ENCODE measurements around the gene ADAMTSL1. TPM values are rescaled to one million over a fixed set of nuclear protein-coding genes. Genes with fewer than 3 reads are reported as not detected.

Gene ADAMTSL1
- total and polyA plus RNA-seq, 4 donors = 0.31 to 3.4 (median 1.9) TPM

GRCh38 chr9:18495065-18495464 lies 21.1 kb downstream of the ADAMTSL1 start:
- Histone ChIP-seq H3K27ac (ENCODE audit: low read depth in 1 of 2, low read length in 2 of 2) (no peak overlapping the region), H3K4me3 (ENCODE audit: low read depth in 1 of 3, low read length in 3 of 3) (no peak overlapping the region), H3K9ac (ENCODE audit: low read depth in 1 of 2, low read length in 2 of 2) (no peak overlapping the region), H3K4me1 (ENCODE audit: control insufficient read depth in 4 of 4, insufficient read depth in 4 of 4, low read length in 3 of 4) (no peaks in the 10 kb centered on the region), H3K36me3 (ENCODE audit: control insufficient read depth in 4 of 4, insufficient read depth in 3 of 4, low read depth in 1 of 4, low read length in 3 of 4) (no peaks in the 10 kb centered on the region), H3K9me3 (ENCODE audit: control insufficient read depth in 4 of 4, low read length in 3 of 4) (no peaks in the 10 kb centered on the region), H3K27me3 (ENCODE audit: control insufficient read depth in 4 of 4, insufficient read depth in 4 of 4, low read length in 3 of 4) (no peaks in the 10 kb centered on the region)
- no peak for DNase-seq (ENCODE audit: low spot score)
- WGBS = 96% methylated on average over 3 of the region's 3 CpGs
- TF ChIP-seq FOXA1 (IDR thresholded peaks at IDR 0.05) (no peak), RXRA (IDR thresholded peaks at IDR 0.05) (no peak), REST (IDR thresholded peaks at IDR 0.05) (no peak), GABPA (IDR thresholded peaks at IDR 0.05 in 1 of 2, conservative IDR thresholded peaks at IDR 0.05 in 1 of 2) (no peak), FOXA2 (IDR thresholded peaks at IDR 0.05) (no peak), RAD21 (IDR thresholded peaks at IDR 0.05) (no peak), ATF3 (IDR thresholded peaks at IDR 0.05) (no peak), YY1 (IDR thresholded peaks at IDR 0.05) (no peak), HNF4G (IDR thresholded peaks at IDR 0.05) (no peak), TAF1 (conservative IDR thresholded peaks at IDR 0.05) (no peak)
- TF ChIP-seq, protein P1, sequence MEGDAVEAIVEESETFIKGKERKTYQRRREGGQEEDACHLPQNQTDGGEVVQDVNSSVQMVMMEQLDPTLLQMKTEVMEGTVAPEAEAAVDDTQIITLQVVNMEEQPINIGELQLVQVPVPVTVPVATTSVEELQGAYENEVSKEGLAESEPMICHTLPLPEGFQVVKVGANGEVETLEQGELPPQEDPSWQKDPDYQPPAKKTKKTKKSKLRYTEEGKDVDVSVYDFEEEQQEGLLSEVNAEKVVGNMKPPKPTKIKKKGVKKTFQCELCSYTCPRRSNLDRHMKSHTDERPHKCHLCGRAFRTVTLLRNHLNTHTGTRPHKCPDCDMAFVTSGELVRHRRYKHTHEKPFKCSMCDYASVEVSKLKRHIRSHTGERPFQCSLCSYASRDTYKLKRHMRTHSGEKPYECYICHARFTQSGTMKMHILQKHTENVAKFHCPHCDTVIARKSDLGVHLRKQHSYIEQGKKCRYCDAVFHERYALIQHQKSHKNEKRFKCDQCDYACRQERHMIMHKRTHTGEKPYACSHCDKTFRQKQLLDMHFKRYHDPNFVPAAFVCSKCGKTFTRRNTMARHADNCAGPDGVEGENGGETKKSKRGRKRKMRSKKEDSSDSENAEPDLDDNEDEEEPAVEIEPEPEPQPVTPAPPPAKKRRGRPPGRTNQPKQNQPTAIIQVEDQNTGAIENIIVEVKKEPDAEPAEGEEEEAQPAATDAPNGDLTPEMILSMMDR (IDR thresholded peaks at IDR 0.05; ENCODE audit: low read depth, low read length, missing input control) = no peak

- no peak overlapping the region for H3K4me3 ChIP-seq (ENCODE audit: low read depth in 1 of 3, low read length in 3 of 3)
- H3K4me1 ChIP-seq (ENCODE audit: control insufficient read depth in 4 of 4, insufficient read depth in 4 of 4, low read length in 3 of 4) = no peaks in the 10 kb centered on the region
- H3K36me3 ChIP-seq (ENCODE audit: control insufficient read depth in 4 of 4, insufficient read depth in 3 of 4, low read depth in 1 of 4, low read length in 3 of 4) = no peaks in the 10 kb centered on the region
- no peak for TF ChIP-seq TAF1 (conservative IDR thresholded peaks at IDR 0.05)
- no peak for DNase-seq (ENCODE audit: low spot score)
- H3K9me3 ChIP-seq (ENCODE audit: control insufficient read depth in 4 of 4, low read length in 3 of 4) = no peaks in the 10 kb centered on the region
- H3K27ac ChIP-seq (ENCODE audit: low read depth in 1 of 2, low read length in 2 of 2) = no peak overlapping the region
- 87% methylated on average over 5 of the region's 5 CpGs for WGBS
- H3K27me3 ChIP-seq (ENCODE audit: control insufficient read depth in 4 of 4, insufficient read depth in 4 of 4, low read length in 3 of 4) = no peaks in the 10 kb centered on the region
- H3K9ac ChIP-seq (ENCODE audit: low read depth in 1 of 2, low read length in 2 of 2) = no peak overlapping the region
These were observed 22.5 kb downstream of the ADAMTSL1 start for GRCh38 chr9:18496256-18497000.

GRCh38 chr9:18499062-18499461 lies 25.1 kb downstream of the ADAMTSL1 start:
- H3K4me3 ChIP-seq (ENCODE audit: low read depth in 1 of 3, low read length in 3 of 3) = no peak overlapping the region
- no peak overlapping the region for H3K27ac ChIP-seq (ENCODE audit: low read depth in 1 of 2, low read length in 2 of 2)
- no peaks in the 10 kb centered on the region for H3K36me3 ChIP-seq (ENCODE audit: control insufficient read depth in 4 of 4, insufficient read depth in 3 of 4, low read depth in 1 of 4, low read length in 3 of 4)
- 85% methylated on average over 3 of the region's 3 CpGs for WGBS
- H3K27me3 ChIP-seq (ENCODE audit: control insufficient read depth in 4 of 4, insufficient read depth in 4 of 4, low read length in 3 of 4) = no peaks in the 10 kb centered on the region
- H3K4me1 ChIP-seq (ENCODE audit: control insufficient read depth in 4 of 4, insufficient read depth in 4 of 4, low read length in 3 of 4) = no peaks in the 10 kb centered on the region
- no peak overlapping the region for H3K9ac ChIP-seq (ENCODE audit: low read depth in 1 of 2, low read length in 2 of 2)
- H3K9me3 ChIP-seq (ENCODE audit: control insufficient read depth in 4 of 4, low read length in 3 of 4) = no peaks in the 10 kb centered on the region
- DNase-seq (ENCODE audit: low spot score) = no peak
- TF ChIP-seq REST (IDR thresholded peaks at IDR 0.05) (no peak), FOXA2 (IDR thresholded peaks at IDR 0.05) (no peak), NR2F2 (IDR thresholded peaks at IDR 0.05) (no peak), FOXA1 (IDR thresholded peaks at IDR 0.05) (no peak), HNF4G (IDR thresholded peaks at IDR 0.05) (no peak), TAF1 (conservative IDR thresholded peaks at IDR 0.05) (no peak), JUND (IDR thresholded peaks at IDR 0.05) (no peak), SP1 (IDR thresholded peaks at IDR 0.05) (no peak), ZBTB33 (IDR thresholded peaks at IDR 0.05) (no peak), MAX (IDR thresholded peaks at IDR 0.05) (no peak)
